CD4-positive, alpha-beta T cell treated with Interleukin-15 for 1 hour (primary cell): ENCODE measurements around the gene TSPAN5.

Experiments used
- DNase-seq: peaks from one replicate; pipeline ENCODE4 v3.0.0-alpha.2; 2020

TSPAN5 gene

GRCh38 chr4:98514741-98515469 is 143.5 kb downstream of the TSPAN5 start:
- no peak for DNase-seq

GRCh38 chr4:98512918-98513317 is 145.5 kb downstream of the TSPAN5 start:
- no peak for DNase-seq

- DNase-seq, result no peak
Measured at GRCh38 chr4:98510757-98511517, 147.5 kb downstream of the TSPAN5 start.

GRCh38 chr4:98510340-98510739 is 148.1 kb downstream of the TSPAN5 start:
- DNase-seq, result no peak

GRCh38 chr4:98509721-98510120 is 148.7 kb downstream of the TSPAN5 start:
- DNase-seq, result no peak

- DNase-seq, result no peak
Measured at GRCh38 chr4:98508829-98509598, 149.4 kb downstream of the TSPAN5 start.

- DNase-seq, result no peak
Measured at GRCh38 chr4:98508248-98508647, 150.2 kb downstream of the TSPAN5 start.

GRCh38 chr4:98507299-98507698 is 151.1 kb downstream of the TSPAN5 start:
- DNase-seq, result no peak

GRCh38 chr4:98506462-98507132 is 151.8 kb downstream of the TSPAN5 start:
- DNase-seq, result no peak

GRCh38 chr4:98505992-98506391 is 152.4 kb downstream of the TSPAN5 start:
- no peak for DNase-seq

GRCh38 chr4:98504091-98504490 is 154.3 kb downstream of the TSPAN5 start:
- no peak for DNase-seq

GRCh38 chr4:98503676-98504075 is 154.7 kb downstream of the TSPAN5 start:
- DNase-seq, result no peak

GRCh38 chr4:98502624-98503023 is 155.8 kb downstream of the TSPAN5 start:
- DNase-seq, result no peak

GRCh38 chr4:98502031-98502430 is 156.4 kb downstream of the TSPAN5 start:
- no peak for DNase-seq

- DNase-seq, result no peak
Measured at GRCh38 chr4:98501383-98501782, 157.0 kb downstream of the TSPAN5 start.

- no peak for DNase-seq
Measured at GRCh38 chr4:98498774-98499173, 159.6 kb downstream of the TSPAN5 start.

GRCh38 chr4:98496152-98496845 is 162.1 kb downstream of the TSPAN5 start:
- DNase-seq, result no peak

GRCh38 chr4:98493296-98493695 is 165.1 kb downstream of the TSPAN5 start:
- DNase-seq, result no peak

- no peak for DNase-seq
Measured at GRCh38 chr4:98491899-98492559, 166.4 kb downstream of the TSPAN5 start.

GRCh38 chr4:98490251-98490650 is 168.2 kb downstream of the TSPAN5 start:
- DNase-seq, result no peak

- DNase-seq, result no peak
Measured at GRCh38 chr4:98485816-98486345, 172.5 kb downstream of the TSPAN5 start.

GRCh38 chr4:98484031-98484430 is 174.4 kb downstream of the TSPAN5 start:
- no peak for DNase-seq
